ENCODE data around the gene FCN3. TPM values are rescaled to one million over a fixed set of nuclear protein-coding genes. Genes with fewer than 3 reads are reported as not detected.

FCN3 gene
- total RNA-seq, 3 donors from 2014 or later (not counting 1 experiment from before 2014, with no cell fraction given) = not detected

GRCh38 chr1:27368869-27369582, 5.6 kb downstream of the FCN3 start:
- Histone ChIP-seq H3K36me3 (ENCODE audit: control insufficient read depth, insufficient read depth, low read length) (no peaks in the 10 kb centered on the region), H3K4me3 (ENCODE audit: low read length) (no peak overlapping the region), H3K4me1 (ENCODE audit: control insufficient read depth, insufficient read depth, low read length) (peaks cover 54% of the 10 kb centered on the region), H3K27ac (ENCODE audit: low read length) (peak overlapping the region; percentile 79), H3K27me3 (ENCODE audit: control insufficient read depth, insufficient read depth, low read length) (no peaks in the 10 kb centered on the region), H3K9me3 (ENCODE audit: control insufficient read depth, insufficient read depth, low read length) (no peaks in the 10 kb centered on the region)
- Mint-ChIP-seq H3K36me3 (no peaks in the 10 kb centered on the region), H3K4me3 (no peak overlapping the region), H3K9me3 (no peaks in the 10 kb centered on the region), H3K27me3 (ENCODE audit: low read depth in 2 of 2) (no peaks in the 10 kb centered on the region), H3K27ac (peak overlapping the region in 1 of 2 donors; percentile 25), H3K4me1 (peaks cover 12 to 37% of the 10 kb centered on the region in 2 donors)
- no peak for TF ChIP-seq CTCF (IDR thresholded peaks at IDR 0.05)
- peak; percentile 32 to 81 (median 61) for ATAC-seq
- intact Hi-C loops (cut with micrococcal nuclease) = no loop called here
- peak in 1 of 2 donors; percentile 56 for DNase-seq
- 25% methylated on average over 13 of the region's 13 CpGs for WGBS (ENCODE audit: insufficient coverage)

GRCh38 chr1:27367160-27367650, 7.4 kb downstream of the FCN3 start:
- TF ChIP-seq CTCF (IDR thresholded peaks at IDR 0.05) = no peak
- Histone ChIP-seq H3K4me1 (ENCODE audit: control insufficient read depth, insufficient read depth, low read length) (peaks cover 54% of the 10 kb centered on the region), H3K4me3 (ENCODE audit: low read length) (no peak overlapping the region), H3K27ac (ENCODE audit: low read length) (no peak overlapping the region), H3K36me3 (ENCODE audit: control insufficient read depth, insufficient read depth, low read length) (no peaks in the 10 kb centered on the region), H3K27me3 (ENCODE audit: control insufficient read depth, insufficient read depth, low read length) (no peaks in the 10 kb centered on the region), H3K9me3 (ENCODE audit: control insufficient read depth, insufficient read depth, low read length) (no peaks in the 10 kb centered on the region)
- H3K27me3 Mint-ChIP-seq (ENCODE audit: low read depth in 2 of 2) = no peaks in the 10 kb centered on the region
- ATAC-seq (no peak), DNase-seq (no peak)
- peaks cover 12 to 38% of the 10 kb centered on the region in 2 donors for H3K4me1 Mint-ChIP-seq
- WGBS (ENCODE audit: insufficient coverage) = 78% methylated on average over 8 of the region's 8 CpGs
- peak overlapping the region; percentile 72 for H3K4me3 Mint-ChIP-seq
- no peaks in the 10 kb centered on the region for H3K36me3 Mint-ChIP-seq
- intact Hi-C loops (cut with micrococcal nuclease) = no loop called here
- H3K9me3 Mint-ChIP-seq = no peaks in the 10 kb centered on the region
- H3K27ac Mint-ChIP-seq = peak overlapping the region in 1 of 2 donors; percentile 70

GRCh38 chr1:27366411-27367159, 8.0 kb downstream of the FCN3 start, which contains the start of gene MAP3K6:
Gene MAP3K6 (minus strand): TSS chr1:27366961. CDS start chr1:27366597, 364 bp downstream.
- DNase-seq (peak; percentile 48 to 72), ATAC-seq (peak; percentile 47 to 55 (median 49))
- Mint-ChIP-seq H3K4me1 (peaks cover 12 to 38% of the 10 kb centered on the region in 2 donors), H3K27ac (peak within 1 kb of the TSS; percentile 41 to 82), H3K36me3 (no peaks in the 10 kb centered on the region), H3K9me3 (no peaks in the 10 kb centered on the region), H3K4me3 (peak within 1 kb of the TSS; percentile 92), H3K27me3 (ENCODE audit: low read depth in 2 of 2) (no peaks in the 10 kb centered on the region)
- peak within 1 kb of the TSS; percentile 66 for H3K4me3 ChIP-seq (ENCODE audit: low read length)
- no peaks in the 10 kb centered on the region for H3K9me3 ChIP-seq (ENCODE audit: control insufficient read depth, insufficient read depth, low read length)
- intact Hi-C loops (cut with micrococcal nuclease) = no loop called here
- no peaks in the 10 kb centered on the region for H3K36me3 ChIP-seq (ENCODE audit: control insufficient read depth, insufficient read depth, low read length)
- 3% methylated on average over 67 of the region's 67 CpGs for WGBS (ENCODE audit: insufficient coverage)
- H3K27me3 ChIP-seq (ENCODE audit: control insufficient read depth, insufficient read depth, low read length) = no peaks in the 10 kb centered on the region
- H3K27ac ChIP-seq (ENCODE audit: low read length) = peak within 1 kb of the TSS; percentile 26
- peak; percentile 38 for TF ChIP-seq CTCF (IDR thresholded peaks at IDR 0.05)
- peaks cover 54% of the 10 kb centered on the region for H3K4me1 ChIP-seq (ENCODE audit: control insufficient read depth, insufficient read depth, low read length)
